Measurements from ENCODE around the gene TAAR6.
"Not testable (repeated sequence)": the region's sequence is repeated elsewhere in the genome, so short reads cannot be mapped to it uniquely, and the experiment has no call there.

The TAAR6 gene

DNA sequence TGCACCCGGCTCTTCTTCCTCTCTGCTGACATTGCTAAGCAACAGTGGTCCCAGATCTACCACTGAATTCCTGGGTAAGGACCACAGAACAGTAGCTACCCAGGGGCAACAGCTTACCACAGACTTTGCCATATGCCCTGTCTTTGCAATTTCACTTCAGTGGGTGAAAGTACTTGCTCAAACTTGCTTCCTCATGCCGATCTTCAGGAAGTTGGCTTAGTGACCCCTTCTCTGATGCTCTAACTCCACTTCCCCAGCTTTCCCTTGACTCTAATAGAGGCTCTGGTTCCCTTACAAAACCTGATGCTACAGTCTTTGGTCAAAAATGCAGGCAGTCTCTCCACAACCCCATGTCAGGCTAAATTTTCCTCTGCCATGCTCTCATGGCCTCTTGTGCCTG is 22.7 kb downstream of the TAAR6 start:
- no peak for DNase-seq

- no peak for DNase-seq
Observed at GRCh38 chr6:132596201-132596600, 26.1 kb downstream of the TAAR6 start.

DNA sequence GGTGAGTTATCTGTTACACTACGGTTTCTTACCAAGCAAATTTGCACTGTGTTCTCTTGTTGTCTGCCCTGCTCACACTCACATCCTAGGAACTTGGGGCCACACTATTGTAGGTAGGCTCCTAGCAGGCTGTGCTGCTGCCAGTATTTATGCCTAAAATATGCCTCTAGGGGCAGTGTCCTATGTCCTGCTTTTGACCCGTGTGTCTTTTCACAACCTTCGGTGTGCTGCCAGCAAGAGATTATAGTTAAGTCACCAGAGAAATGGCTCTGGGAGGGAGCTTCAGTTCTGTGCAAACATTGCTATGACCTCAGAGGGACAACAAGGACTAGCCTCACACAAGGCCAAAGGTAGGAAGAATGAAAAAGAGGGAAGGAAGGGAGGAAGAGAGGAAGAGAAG is 28.4 kb downstream of the TAAR6 start:
- DNase-seq: no peak

DNA sequence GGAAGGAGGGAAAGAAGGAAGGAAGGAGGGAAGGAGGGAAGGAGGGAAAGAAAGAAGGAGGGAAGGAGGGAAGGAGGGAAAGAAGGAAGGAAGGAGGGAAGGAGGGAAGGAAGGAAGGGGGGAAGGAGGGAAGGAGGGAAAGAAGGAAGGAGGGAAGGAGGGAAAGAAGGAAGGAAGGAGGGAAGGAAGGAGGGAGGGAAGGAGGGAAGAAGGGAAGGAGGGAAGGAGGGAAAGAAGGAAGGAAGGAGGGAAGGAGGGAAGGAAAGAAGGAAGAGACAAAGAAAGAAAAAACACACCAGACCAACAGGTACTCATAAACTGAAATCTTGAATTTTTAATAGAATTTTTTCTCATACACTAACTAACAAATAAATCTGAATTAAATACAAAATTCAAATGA is 30.8 kb downstream of the TAAR6 start:
- not testable (repeated sequence) for DNase-seq

GRCh38 chr6:132604635-132605152 is 34.6 kb downstream of the TAAR6 start:
- no peak for DNase-seq

DNA sequence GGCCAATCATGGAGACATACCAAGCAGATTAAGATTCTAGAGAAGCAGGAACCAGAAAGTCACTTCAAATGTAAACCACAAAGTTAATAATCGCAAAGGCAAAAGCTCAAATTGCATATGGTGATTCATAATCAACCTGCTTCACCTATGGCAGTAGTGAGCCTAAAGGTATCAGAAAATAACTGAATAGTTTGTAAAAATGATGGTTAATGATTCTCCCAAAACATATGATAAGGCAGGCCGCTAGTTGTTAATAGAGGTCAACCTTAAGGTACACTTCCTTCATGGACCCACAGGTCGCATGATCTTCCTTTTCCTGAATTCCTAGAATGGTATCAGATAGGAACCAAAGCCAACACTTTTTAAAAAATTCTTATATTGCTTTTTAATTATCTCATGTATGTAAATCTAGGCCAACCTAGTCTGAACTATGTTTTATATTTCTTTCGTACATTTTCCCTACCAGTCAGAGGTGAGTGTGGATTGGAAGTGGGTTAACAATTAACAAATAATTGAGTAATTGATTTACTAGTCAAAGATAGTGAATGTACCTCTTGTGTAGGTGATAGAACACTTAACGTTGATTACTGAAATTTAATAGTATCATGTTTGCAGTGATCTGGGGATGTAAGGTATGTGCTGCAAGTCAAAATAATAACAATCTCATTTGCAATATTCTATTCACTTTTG is 37.6 kb downstream of the TAAR6 start:
- no peak for DNase-seq

DNA sequence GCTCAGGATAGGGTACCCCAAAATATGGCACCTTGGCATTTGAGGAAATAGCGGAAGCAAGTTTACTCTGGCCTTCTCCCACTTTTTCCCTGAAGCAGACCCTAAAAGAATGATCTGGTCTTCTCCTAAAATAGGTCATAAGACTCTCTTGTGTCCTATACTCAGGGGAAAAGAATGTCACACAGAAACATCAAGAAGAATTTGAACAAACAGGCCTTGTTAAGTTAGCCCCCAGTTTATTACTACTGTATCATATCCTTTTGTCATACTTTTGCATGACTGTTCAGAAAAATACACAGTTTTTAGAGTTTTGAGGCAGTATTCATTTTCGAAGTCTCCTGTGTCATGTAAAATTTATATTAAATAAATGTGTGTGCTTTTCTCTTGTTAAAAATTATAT is 41.5 kb downstream of the TAAR6 start:
- no peak for DNase-seq

GRCh38 chr6:132612449-132613108 is 42.5 kb downstream of the TAAR6 start:
- DNase-seq: no peak

- no peak for DNase-seq
Observed at GRCh38 chr6:132614554-132614953, 44.4 kb downstream of the TAAR6 start.

GRCh38 chr6:132616677-132617076 is 46.6 kb downstream of the TAAR6 start:
- DNase-seq: no peak
